K562 (cell line): ENCODE measurements around the gene OCA2. TPM values are rescaled to one million over a fixed set of nuclear protein-coding genes. Genes with fewer than 3 reads are reported as not detected.

Experiments used
- ATAC-seq: fragments of 200-7000 bp; cut with Tn5 transposase; 3 replicates; pipeline ENCODE4 v1.9.1; 2020; ENCODE audit warnings: moderate library complexity
- BruUV-seq: library from RNA; stranded (reverse); fragments of 400-500 nt; replicated peaks from 2 replicates; lab custom pipeline; 2021; lab: Mats Ljungman, UMichigan
- CTCF ChIA-PET: fragments of 300-600 bp; formaldehyde crosslinking; extraction: SDS; loops from one replicate; lab custom pipeline; 2021; ENCODE audit warnings: low intra/inter-chr PET ratio; lab: Yijun Ruan, JAX
- POLR2A ChIA-PET: fragments of 300-600, 350-650 bp; sonication (Branson Sonifier 250); formaldehyde crosslinking; extraction: SDS; loops from one replicate; lab custom pipeline; 2021; ENCODE audit warnings: antibody characterized with exemption, inconsistent platforms; lab: Yijun Ruan, JAX
- DNase-seq, 4 experiments: peaks; one replicate each; pipeline versions ENCODE4 v3.0.0 to v3.0.0-alpha.2; 2011 to 2018; ENCODE audit warnings: low spot score in 3 of 4, mixed read lengths in 3 of 4; ENCODE audit errors: extremely low read depth in 1 of 4
- FAIRE-seq: peaks from 2 replicates; lab custom pipeline; 2011; peaks lifted over from hg19 to GRCh38; lab: Jason Lieb, UNC
- H2AFZ ChIP-seq: 2 replicates; pipeline ENCODE4 v1.6.0; 2011; ENCODE audit warnings: low read depth, low read length, control low read depth, inconsistent platforms
- H3K27ac ChIP-seq: fragments of 200-600 bp; 3 replicates; pipeline ENCODE4 v1.8.0; 2011; ENCODE audit warnings: low read depth, mild to moderate bottlenecking, control low read depth, inconsistent platforms, low read length, moderate library complexity, mixed read lengths; ENCODE audit errors: extremely low read depth
- H3K27me3 ChIP-seq, 2 experiments: fragments of 300-600 bp in 1 of 2; 2 replicates in 1 of 2; 3 replicates in 1 of 2; pipeline versions ENCODE4 v1.6.0 to v1.8.0; 2011; ENCODE audit warnings: inconsistent platforms in 2 of 2, low read length in 2 of 2, mild to moderate bottlenecking in 1 of 2, mixed read lengths in 1 of 2, moderate library complexity in 1 of 2; ENCODE audit not compliant: control insufficient read depth in 2 of 2, insufficient read depth in 2 of 2
- H3K36me3 ChIP-seq: fragments of 300-600 bp; 3 replicates; pipeline ENCODE4 v1.8.0; 2011; ENCODE audit warnings: mild to moderate bottlenecking, low read length, inconsistent platforms; ENCODE audit not compliant: control insufficient read depth, insufficient read depth
- H3K4me1 ChIP-seq, 2 experiments: fragments of 200-600 bp in 1 of 2; replicated peaks in 1 of 2; 2 replicates in 1 of 2; 3 replicates in 1 of 2; pipeline versions ENCODE4 v1.5.1 to v1.8.0; 2011; ENCODE audit warnings: inconsistent platforms in 2 of 2, low read length in 2 of 2, mild to moderate bottlenecking in 1 of 2, mixed read lengths in 1 of 2, moderate library complexity in 1 of 2; ENCODE audit not compliant: control insufficient read depth in 2 of 2, insufficient read depth in 2 of 2
- H3K4me2 ChIP-seq: 2 replicates; pipeline ENCODE4 v1.6.1; 2011; ENCODE audit warnings: low read length, control low read depth, inconsistent platforms, mixed read lengths; ENCODE audit not compliant: insufficient read depth
- H3K4me3 ChIP-seq: fragments of 200-600 bp; sonication (generic), shearing (Covaris generic); 2 replicates; pipeline ENCODE4 v1.5.1; 2016; ENCODE audit warnings: control low read depth, inconsistent platforms
- H3K79me2 ChIP-seq: fragments of 200-600 bp; 3 replicates; pipeline ENCODE4 v1.8.0; 2011; ENCODE audit warnings: low read length, inconsistent platforms; ENCODE audit not compliant: control insufficient read depth, insufficient read depth
- H3K9ac ChIP-seq, 2 experiments: 2 replicates each; pipeline versions ENCODE4 v1.6.0 to v1.6.1; 2011; ENCODE audit warnings: low read depth in 2 of 2, low read length in 2 of 2, control low read depth in 1 of 2, inconsistent platforms in 1 of 2, mild to moderate bottlenecking in 1 of 2, mixed read lengths in 1 of 2; ENCODE audit not compliant: insufficient read depth in 1 of 2
- H3K9me1 ChIP-seq: one replicate; pipeline ENCODE4 v1.6.0; 2011; ENCODE audit warnings: inconsistent platforms, mild to moderate bottlenecking, low read length, moderate library complexity; ENCODE audit not compliant: control insufficient read depth, insufficient read depth
- H3K9me3 ChIP-seq: replicated peaks from 2 replicates; pipeline ENCODE4 v1.5.1; 2011; ENCODE audit warnings: low read depth, low read length, inconsistent platforms; ENCODE audit not compliant: control insufficient read depth, insufficient read depth
- H4K20me1 ChIP-seq: replicated peaks from 2 replicates; pipeline ENCODE4 v1.6.1; 2011; ENCODE audit warnings: low read length, inconsistent platforms, mixed read lengths; ENCODE audit not compliant: control insufficient read depth, insufficient read depth
- ARID1B ChIP-seq: fragments of 450-650 bp; IDR thresholded peaks from 2 replicates; pipeline ENCODE4 v1.6.1; 2016; ENCODE audit warnings: antibody characterized with exemption, mild to moderate bottlenecking, inconsistent platforms
- FOXM1 ChIP-seq, 2 experiments: fragments of 450-650 bp in 1 of 2; sonication (generic) in 1 of 2; formaldehyde crosslinking in 1 of 2; IDR thresholded peaks; 2 replicates each; pipeline versions ENCODE4 v1.6.1 to v1.9.0; 2017 to 2022; ENCODE audit warnings: low read depth in 2 of 2, mild to moderate bottlenecking in 2 of 2, missing genetic modification reagents in 1 of 2, moderate library complexity in 1 of 2
- GTF2E2 ChIP-seq: fragments of 200-800 bp; sonication (Bioruptor generic); IDR thresholded peaks from 2 replicates; pipeline ENCODE4 v1.6.1; 2016; ENCODE audit warnings: missing genetic modification characterization, missing compliant biosample characterization
- KDM2B ChIP-seq: fragments of 250-450 bp; sonication (Bioruptor Pico); IDR thresholded peaks from 2 replicates; pipeline ENCODE4 v1.8.0; 2021; ENCODE audit warnings: mild to moderate bottlenecking, moderate library complexity
- POLR2AphosphoS5 ChIP-seq: IDR thresholded peaks from 2 replicates; pipeline ENCODE4 v1.6.1; 2011; ENCODE audit warnings: mild to moderate bottlenecking, low read depth, low read length, moderate library complexity; ENCODE audit not compliant: control insufficient read depth, insufficient read depth
- POLR2G ChIP-seq: fragments of 200-400 bp; formaldehyde crosslinking; IDR thresholded peaks from 2 replicates; pipeline ENCODE4 v1.6.1; 2017; ENCODE audit warnings: low read depth, mild to moderate bottlenecking, antibody characterized with exemption, low read length, moderate library complexity
- PRMT5 ChIP-seq: sonication (generic); formaldehyde crosslinking; IDR thresholded peaks from 2 replicates; pipeline ENCODE4 v1.5.0; 2020; ENCODE audit warnings: missing genetic modification reagents
- RFX7 ChIP-seq: fragments of 250-450 bp; sonication (Bioruptor Pico); IDR thresholded peaks from 2 replicates; pipeline ENCODE4 v1.5.1; 2021; ENCODE audit warnings: mild to moderate bottlenecking
- SPI1 ChIP-seq: IDR thresholded peaks from 2 replicates; pipeline ENCODE4 v1.6.1; 2011; ENCODE audit warnings: low read depth, low read length, control low read depth, borderline replicate concordance
- SUPT5H ChIP-seq: fragments of 450-650 bp; IDR thresholded peaks from 2 replicates; pipeline ENCODE4 v1.6.1; 2016
- TBL1XR1 ChIP-seq, 2 experiments: IDR thresholded peaks; 2 replicates each; pipeline ENCODE4 v1.6.1; 2012; ENCODE audit warnings: improper control_type of control experiment in 2 of 2, low read length in 2 of 2, mild to moderate bottlenecking in 1 of 2
- TCF7 ChIP-seq: sonication (generic); IDR thresholded peaks from 2 replicates; pipeline ENCODE4 v1.6.1; 2016; ENCODE audit warnings: antibody characterized with exemption, borderline replicate concordance
- ZNF197 ChIP-seq: fragments of 200-800 bp; sonication (Bioruptor generic); IDR thresholded peaks from 2 replicates; pipeline ENCODE4 v1.6.1; 2016; ENCODE audit warnings: low read depth, missing genetic modification characterization, missing compliant biosample characterization
- ZNF586 ChIP-seq: fragments of 450-650 bp; formaldehyde crosslinking; conservative IDR thresholded peaks from 2 replicates; pipeline ENCODE4 v1.4.0; 2020; ENCODE audit warnings: mild to moderate bottlenecking, moderate library complexity
- ZNF780A ChIP-seq: fragments of 250-450 bp; sonication (Bioruptor Pico); IDR thresholded peaks from 2 replicates; pipeline ENCODE4 v1.5.0; 2021; ENCODE audit warnings: mild to moderate bottlenecking
- WGBS: fragments of 100-300 bp; shearing (Covaris generic); methylation state at CpG from one replicate; pipeline ENCODE4 v1.1.6; 2016; ENCODE audit warnings: low coverage, mixed read lengths; ENCODE audit not compliant: insufficient coverage; ENCODE audit errors: missing lambda C conversion rate; 5-methylcytosine and 5-hydroxymethylcytosine counted together
- in situ Hi-C: fragments of 300-500 bp; cut with MboI; formaldehyde crosslinking; loops from 4 replicates; pipeline ENCODE4 v1.15.0; 2018; ENCODE audit warnings: inconsistent platforms, mixed read lengths
- intact Hi-C: fragments of 100-400 bp; cut with micrococcal nuclease; formaldehyde crosslinking; loops from 2 replicates; pipeline ENCODE4 v1.14.2; 2022
- polyA plus RNA-seq, 8 experiments: library from polyadenylated mRNA; depleted of rRNA in 4 of 8; stranded (reverse) in 5 of 8; unstranded in 3 of 8; fragments of >200 nt; fragmentation: Nextera tagmentation in 2 of 8; fragmentation: Illumina TruSeq in 1 of 8; extraction: Ambion mirVana in 2 of 8; extraction: Trizol in 1 of 8; gene quantifications; 2 replicates each; pipeline versions ENCODE4 v1.2.1 to v1.2.3, GENCODE V29; 2011 to 2014; ENCODE audit warnings: inconsistent platforms in 1 of 8, missing spikeins in 1 of 8
- total RNA-seq, 7 experiments: library from RNA; depleted of rRNA in 6 of 7; stranded (reverse); fragments of >200 nt in 6 of 7; fragmentation: Illumina TruSeq in 2 of 7; extraction: Trizol in 2 of 7; gene quantifications; 2 replicates each; pipeline versions ENCODE4 v1.2.1 to v1.2.3, GENCODE V29; 2011 to 2021; ENCODE audit warnings: low replicate concordance in 1 of 7
- TF ChIP-seq, protein P1 (sequence below): conservative IDR thresholded peaks from 2 replicates; pipeline ENCODE4 v1.6.1; 2011; ENCODE audit warnings: low read depth, mild to moderate bottlenecking, low read length; ENCODE audit not compliant: control insufficient read depth

OCA2 gene
- total and polyA plus RNA-seq, 9 of the 15 experiments (the other 6 are each of a cell fraction or from before 2014, with no cell fraction given), result 0.07 to 0.59 (median 0.17) TPM; not detected in 1

DNA sequence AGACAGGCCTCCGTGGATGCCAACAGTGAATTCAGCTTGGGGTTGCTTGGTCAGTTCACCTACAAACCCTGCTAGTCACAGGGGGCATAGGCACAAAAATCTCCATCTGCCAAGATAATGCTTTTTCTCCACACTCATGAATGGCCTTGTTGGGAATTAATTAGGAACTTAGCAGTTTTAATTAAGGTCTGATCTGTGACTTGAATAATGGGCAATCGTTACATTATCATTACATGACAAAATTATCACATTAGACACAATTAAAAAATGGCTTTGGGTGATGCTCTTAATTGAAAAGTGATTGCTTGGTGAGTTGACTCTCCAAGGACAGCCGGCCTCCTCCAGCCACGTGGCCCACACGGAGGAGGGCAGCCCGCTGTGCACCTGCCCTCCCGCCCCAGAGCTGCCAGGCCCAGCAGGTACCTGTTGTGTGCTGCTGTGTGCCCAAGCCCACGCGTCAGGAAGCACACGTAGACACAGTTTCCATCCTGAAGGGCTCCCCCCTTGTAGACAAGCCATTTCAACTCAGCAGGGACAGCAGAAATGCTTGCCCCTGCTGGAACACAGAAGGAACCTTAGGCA lies 274.2 kb downstream of the OCA2 start:
- BruUV-seq, result no TSS peak
- no peak for TF ChIP-seq PRMT5 (CRISPR knock-in tag)
- TF ChIP-seq TCF7, result no peak
- no peak for TF ChIP-seq SUPT5H
- ATAC-seq (no peak), FAIRE-seq (no peak), DNase-seq (no peak)
- no peak overlapping the region for H3K4me3 ChIP-seq
- in situ Hi-C loops, result no loop called here
- H3K9me1 ChIP-seq, result no peaks in the 10 kb centered on the region
- no peak overlapping the region for H3K27ac ChIP-seq
- H3K79me2 ChIP-seq, result no peaks in the 10 kb centered on the region
- H3K4me1 ChIP-seq, result no peaks in the 10 kb centered on the region; a peak in 1 of 5 replicates
- H3K36me3 ChIP-seq, result no peaks in the 10 kb centered on the region
- POLR2A ChIA-PET, result interaction anchor here (0.6 to 1.8 kb wide), 2 partner anchors 12 to 276 kb away, joined by 3 read pairs; no protein-coding TSS in a partner anchor
- H3K9me3 ChIP-seq, result no peaks in the 10 kb centered on the region
- intact Hi-C loops, result no loop called here
- H4K20me1 ChIP-seq, result no peaks in the 10 kb centered on the region
- H3K4me2 ChIP-seq, result no peak overlapping the region
- no peak overlapping the region for H3K9ac ChIP-seq
- CTCF ChIA-PET, result no interaction called here
- H2AFZ ChIP-seq, result no peak overlapping the region
- WGBS, result 0% methylated on average over 9 of the region's 10 CpGs
- H3K27me3 ChIP-seq, result peaks cover 11 to 35% of the 10 kb centered on the region in 2 experiments; a peak in 3 of 5 replicates

DNA sequence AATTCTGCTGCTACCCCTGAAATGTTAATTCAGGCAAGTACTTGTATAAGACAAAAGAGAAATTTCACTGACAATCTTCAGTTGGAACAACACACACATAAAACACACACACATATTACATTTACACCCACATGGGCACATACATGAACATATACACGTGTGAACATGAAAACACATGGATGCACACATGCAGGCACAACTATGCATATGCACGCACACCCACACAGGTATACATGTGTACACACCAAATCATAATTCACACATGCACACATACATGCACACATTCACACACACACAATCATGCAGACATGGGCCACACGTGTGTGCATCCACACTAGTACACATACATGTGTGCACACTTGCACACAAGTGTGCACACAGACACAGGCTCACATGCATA lies 277.8 kb downstream of the OCA2 start:
- peaks cover 0 to 12% of the 10 kb centered on the region in 2 experiments; a peak in 2 of 5 replicates for H3K27me3 ChIP-seq
- no peak overlapping the region for H3K27ac ChIP-seq
- H2AFZ ChIP-seq, result no peak overlapping the region
- intact Hi-C loops (no loop called here), in situ Hi-C loops (no loop called here)
- no peak for ATAC-seq
- DNase-seq, result no peak
- H3K9me1 ChIP-seq, result no peaks in the 10 kb centered on the region
- H3K36me3 ChIP-seq, result no peaks in the 10 kb centered on the region
- no peak overlapping the region for H3K9ac ChIP-seq
- H4K20me1 ChIP-seq, result no peaks in the 10 kb centered on the region
- H3K4me3 ChIP-seq, result no peak overlapping the region
- FAIRE-seq, result peak; percentile 40
- BruUV-seq, result no TSS peak
- H3K4me2 ChIP-seq, result no peak overlapping the region
- no peaks in the 10 kb centered on the region; a peak in 1 of 5 replicates for H3K4me1 ChIP-seq
- ChIA-PET POLR2A (no interaction called here), CTCF (no interaction called here)
- no peaks in the 10 kb centered on the region for H3K79me2 ChIP-seq
- 2% methylated on average over 3 of the region's 3 CpGs for WGBS
- no peaks in the 10 kb centered on the region for H3K9me3 ChIP-seq
- TF ChIP-seq, protein P1, sequence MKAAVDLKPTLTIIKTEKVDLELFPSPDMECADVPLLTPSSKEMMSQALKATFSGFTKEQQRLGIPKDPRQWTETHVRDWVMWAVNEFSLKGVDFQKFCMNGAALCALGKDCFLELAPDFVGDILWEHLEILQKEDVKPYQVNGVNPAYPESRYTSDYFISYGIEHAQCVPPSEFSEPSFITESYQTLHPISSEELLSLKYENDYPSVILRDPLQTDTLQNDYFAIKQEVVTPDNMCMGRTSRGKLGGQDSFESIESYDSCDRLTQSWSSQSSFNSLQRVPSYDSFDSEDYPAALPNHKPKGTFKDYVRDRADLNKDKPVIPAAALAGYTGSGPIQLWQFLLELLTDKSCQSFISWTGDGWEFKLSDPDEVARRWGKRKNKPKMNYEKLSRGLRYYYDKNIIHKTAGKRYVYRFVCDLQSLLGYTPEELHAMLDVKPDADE, result no peak
- no peak for TF ChIP-seq TBL1XR1 (IDR thresholded peaks at IDR 0.05; ENCODE audit: low read length in 2 of 2)
- TF ChIP-seq POLR2G, result no peak
- no peak for TF ChIP-seq FOXM1 (IDR thresholded peaks at IDR 0.05; ENCODE audit: low read depth)
- TF ChIP-seq FOXM1 (CRISPR knock-in tag; IDR thresholded peaks at IDR 0.05; ENCODE audit: low read depth), result no peak
- TF ChIP-seq KDM2B (CRISPR knock-in tag), result no peak
- no peak for TF ChIP-seq SPI1
- TF ChIP-seq ZNF197 (CRISPR knock-in tag), result no peak
- TF ChIP-seq GTF2E2 (tag), result no peak
- no peak for TF ChIP-seq ZNF780A
- no peak for TF ChIP-seq ZNF586 (CRISPR knock-in tag)
- TF ChIP-seq RFX7, result no peak
- no peak for TF ChIP-seq POLR2AphosphoS5
- TF ChIP-seq ARID1B, result no peak
